HG02840 (cell line): ENCODE results near the gene ADGRL3.

Source experiments
- ATAC-seq: cut with Tn5 transposase; IDR thresholded peaks from one replicate; pipeline ENCODE4 v1.9.1; 2021; ENCODE audit warnings: mild to moderate bottlenecking, moderate library complexity, moderate number of reproducible peaks; ENCODE audit not compliant: unreplicated experiment, low FRiP score

Gene ADGRL3

DNA sequence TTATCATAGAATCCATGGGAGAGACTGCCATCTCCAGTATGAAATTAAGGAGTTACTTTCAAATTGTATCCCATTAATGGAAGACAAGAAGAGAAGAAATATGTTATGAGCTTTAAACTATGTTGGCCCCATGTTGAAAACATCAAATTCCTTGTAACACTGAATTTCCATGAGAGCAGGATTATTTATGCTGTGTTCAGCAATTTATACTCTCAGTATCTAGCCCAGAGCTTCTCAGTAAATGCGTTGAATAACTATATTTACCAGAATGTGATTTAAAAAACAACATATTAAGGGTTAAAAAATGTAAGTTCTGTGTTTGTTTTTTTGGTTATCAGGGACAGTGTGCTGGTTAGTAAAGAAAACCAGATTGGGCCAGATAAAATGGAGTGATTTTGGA, 74.2 kb downstream of the ADGRL3 start:
- ATAC-seq = no peak

DNA sequence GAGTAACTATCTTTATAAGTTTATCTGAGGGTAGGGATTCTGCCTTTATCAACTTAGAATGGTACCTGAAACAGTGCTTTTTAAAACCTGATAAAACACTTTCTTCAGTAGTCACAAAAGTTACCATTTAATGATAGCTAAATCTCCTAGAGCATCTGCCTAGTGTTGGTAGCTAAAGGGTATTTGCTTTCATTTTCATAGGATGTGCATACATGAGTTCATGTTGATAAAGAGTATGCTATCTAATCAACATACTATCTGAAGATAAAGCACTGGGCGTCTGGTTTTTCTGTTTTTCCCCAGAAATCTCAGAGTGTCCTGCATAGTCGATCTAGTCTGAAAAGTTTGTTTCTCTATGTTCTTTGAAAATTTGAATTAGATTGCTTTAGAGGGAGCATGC, 75.1 kb downstream of the ADGRL3 start:
- no peak for ATAC-seq

DNA sequence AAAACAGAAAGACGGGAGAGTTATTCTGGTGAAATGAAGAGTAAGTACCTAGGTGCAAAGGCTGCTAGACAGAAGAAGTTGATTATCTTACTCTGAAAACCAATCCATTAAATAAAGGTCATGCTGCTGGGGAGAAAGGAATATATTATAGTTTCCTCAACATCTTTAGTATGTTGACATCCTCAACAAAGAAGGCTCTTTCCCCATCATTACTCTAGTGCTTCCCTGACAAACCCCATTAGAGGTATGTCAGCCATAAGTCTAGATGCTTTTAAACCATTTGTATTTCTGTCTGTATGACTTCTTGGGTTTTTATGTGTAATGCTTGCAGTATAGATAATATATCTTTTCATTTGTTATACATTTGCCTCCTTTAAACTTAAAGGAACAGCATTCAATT, 75.9 kb downstream of the ADGRL3 start:
- no peak for ATAC-seq

DNA sequence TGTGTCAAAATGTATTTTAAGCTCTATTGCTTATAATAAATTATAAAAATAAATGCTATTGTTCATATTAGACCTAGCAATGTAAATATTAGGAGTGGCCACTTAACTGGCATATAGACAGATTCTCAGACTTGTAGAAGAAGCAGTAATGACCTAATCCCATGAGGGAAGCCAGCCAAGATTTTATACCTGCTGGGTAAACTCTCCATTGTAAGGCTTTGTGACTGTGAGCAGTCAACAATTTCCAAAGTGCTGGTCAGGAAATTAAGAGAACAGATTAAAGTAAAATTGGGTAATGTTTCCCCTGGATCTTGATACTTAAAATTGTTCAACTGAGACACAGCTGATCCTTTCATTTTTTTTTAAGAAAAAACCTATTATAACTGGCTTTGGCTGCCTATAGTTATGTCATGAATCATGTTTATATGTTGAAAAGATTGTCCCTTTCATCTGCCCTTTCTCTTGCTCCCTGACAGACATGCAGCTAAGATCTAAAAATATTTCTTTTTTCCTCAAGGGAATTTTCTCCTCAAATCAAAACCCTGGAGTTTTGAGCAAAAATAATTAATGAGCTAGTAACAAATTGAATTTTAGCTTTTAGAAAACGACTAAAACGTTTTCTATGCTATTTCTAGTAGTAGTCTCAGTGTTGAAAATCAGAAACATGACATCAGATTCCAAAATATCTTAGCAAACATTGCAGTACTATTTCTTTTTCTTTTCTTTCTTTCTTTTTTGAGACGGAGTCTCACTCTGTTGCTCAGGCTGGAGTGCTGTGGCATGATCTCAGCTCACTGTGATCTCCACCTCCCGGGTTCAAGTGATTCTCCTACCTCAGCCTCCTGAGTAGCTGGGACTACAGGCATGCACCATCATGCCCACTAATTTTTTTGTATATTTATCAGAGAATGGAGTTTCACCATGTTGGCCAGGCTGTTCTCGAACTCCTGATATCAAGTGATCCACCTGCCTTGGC, 77.9 kb downstream of the ADGRL3 start:
- ATAC-seq = no peak

DNA sequence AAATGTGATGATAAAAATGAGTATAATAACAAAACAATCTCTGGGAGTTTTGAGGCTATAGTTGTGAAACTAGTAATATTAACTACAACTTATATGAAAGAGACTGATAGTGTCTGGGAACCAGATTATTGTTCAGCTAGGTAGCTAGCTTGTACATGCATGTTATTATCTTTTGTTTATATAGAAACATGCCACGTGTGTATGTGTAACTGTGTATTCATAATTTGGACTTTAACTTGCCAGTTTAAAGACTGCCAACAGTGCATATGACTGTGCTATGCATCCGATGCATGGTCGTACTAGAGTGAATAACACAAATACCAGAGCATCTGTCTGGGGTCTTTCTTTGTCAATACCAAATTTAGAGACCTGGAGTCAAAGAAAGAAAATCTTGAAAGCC, 92.2 kb downstream of the ADGRL3 start:
- ATAC-seq = no peak

DNA sequence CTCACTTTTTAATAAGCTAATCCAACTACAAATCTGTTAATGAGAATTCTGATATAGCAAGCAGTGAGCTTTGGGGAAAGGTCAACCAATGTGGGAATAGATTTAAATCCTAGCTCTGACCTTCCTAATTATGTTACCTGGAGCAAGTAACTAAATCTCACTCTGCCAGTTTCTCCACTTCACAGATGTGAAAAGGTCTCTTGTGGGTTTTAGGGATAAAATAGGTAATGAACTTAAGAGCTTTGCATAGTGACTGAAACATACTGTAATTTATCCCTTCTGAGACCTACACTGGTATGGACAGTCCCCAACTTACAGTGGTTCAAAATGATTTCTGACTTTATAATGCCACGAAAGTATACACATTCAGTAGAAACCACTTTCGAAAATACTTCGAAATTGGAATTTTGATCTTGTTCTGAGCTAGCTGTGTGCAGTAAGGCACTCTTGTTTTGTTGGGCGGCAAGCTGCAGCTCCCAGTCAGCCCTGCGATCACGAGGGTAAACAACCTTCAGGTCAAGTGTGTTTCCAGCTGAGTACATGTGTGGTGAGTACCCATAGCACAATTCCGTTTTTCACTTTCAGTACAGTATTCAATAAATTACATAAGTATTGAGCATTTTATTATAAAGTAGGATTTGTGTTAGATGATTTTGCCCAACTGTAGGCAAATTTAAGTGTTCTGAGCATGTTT, 93.7 kb downstream of the ADGRL3 start:
- ATAC-seq = no peak

DNA sequence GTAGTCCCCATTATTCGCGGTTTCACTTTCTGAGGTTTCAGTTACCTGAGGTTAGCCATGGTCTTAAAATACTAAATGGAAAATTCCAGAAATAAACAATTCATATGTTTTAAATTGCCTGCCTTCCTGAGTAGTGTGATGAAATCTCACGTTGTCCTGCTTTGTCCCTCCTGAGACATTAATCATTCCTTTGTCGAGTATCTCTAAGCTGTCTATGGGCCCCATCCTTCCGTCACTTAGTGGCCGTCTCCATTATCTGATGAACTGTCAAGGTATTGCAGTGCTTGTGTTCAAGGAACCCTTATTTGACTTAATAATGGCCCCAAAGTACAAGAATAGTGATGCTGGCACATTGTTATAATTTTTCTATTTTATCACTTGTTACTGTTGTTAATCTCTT, 94.8 kb downstream of the ADGRL3 start:
- no peak for ATAC-seq

DNA sequence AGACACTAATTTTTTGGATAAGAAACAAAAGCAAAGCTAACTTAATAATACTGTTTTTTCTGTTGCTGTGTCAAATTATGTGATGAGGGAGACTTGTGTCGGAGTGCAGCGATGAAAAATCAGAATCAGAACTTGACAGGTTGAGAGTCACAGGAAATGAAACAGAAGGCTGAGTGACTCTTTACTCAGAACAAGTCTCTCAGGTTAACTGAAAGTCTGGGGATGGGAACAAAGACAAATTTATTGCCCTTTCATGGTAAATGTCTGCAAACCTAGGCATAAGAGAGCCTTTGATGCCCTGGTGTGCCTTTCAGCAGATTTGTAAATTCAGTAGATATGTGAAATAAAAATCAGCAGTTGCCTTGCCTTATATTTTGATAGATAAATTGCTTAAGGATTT, 96.0 kb downstream of the ADGRL3 start:
- no peak for ATAC-seq

DNA sequence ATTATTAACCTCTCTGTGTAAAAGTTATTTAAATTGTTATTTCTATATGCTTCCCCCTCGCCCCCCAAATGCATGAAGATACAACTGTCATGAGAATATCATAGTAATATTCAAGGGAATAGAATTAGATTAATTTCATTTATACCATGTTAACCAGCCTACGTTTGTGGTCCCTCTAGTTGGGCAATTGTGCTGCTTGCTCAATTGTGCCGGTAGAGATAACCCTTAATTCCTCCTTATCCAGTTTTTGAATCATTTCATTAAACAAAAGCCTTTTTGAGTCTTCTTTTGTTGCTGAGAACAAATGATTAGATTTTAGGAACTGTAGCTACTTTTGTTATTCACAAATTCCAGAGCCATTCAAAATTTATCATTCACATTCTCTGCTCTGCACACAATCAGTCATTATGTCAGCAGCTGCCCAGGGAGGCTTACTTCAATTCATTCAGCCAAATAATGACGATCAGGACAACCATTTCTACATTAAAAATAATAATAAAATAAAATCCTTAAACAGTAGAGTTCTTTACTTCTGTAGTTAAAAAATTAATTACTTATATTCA, 98.1 kb downstream of the ADGRL3 start:
- no peak for ATAC-seq

DNA sequence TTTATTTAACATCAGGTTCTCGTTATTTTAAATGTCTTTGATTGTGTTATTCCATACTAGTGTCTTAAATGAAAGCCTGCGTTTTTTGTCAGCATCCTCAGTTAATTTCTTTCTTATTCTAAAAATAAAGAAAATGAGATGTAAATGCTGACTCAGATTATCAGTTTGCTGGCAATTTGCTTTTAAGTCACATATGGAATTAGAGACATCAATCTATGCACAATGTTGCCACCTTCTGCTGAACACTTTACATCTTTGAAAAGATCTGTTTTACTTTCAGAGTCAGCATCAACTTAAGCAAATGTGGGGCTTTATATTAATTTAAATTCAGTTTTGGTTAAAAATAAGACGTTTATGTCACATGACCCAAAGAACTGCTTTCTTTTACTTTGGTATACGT, 99.2 kb downstream of the ADGRL3 start:
- ATAC-seq = no peak

DNA sequence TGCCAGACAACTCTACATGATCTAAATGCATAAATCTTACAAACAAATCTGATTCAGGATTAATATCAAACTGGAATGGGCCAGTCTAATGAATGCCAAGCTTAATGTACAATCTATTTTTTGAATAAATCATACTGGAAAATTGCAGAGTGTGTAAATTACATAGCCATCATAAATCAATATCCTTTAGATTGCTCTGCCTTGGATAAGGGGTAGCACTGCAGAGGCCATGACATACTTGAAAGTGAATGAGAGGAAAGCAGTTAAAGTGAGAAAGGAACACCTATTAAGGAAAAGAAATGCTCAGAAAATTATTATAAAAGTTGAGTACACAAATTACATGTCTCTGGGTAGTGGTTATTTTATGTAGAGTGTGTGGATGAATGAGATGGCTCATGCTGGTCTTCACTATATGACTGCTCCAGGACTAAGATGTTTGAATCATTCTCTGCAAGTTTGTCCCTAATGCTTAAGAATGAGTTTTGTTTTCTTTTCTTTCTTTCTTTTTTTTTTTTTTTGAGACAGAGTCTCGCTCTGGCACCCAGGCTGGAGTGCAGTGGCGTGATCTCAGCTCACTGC, 100.2 kb downstream of the ADGRL3 start:
- ATAC-seq = no peak

DNA sequence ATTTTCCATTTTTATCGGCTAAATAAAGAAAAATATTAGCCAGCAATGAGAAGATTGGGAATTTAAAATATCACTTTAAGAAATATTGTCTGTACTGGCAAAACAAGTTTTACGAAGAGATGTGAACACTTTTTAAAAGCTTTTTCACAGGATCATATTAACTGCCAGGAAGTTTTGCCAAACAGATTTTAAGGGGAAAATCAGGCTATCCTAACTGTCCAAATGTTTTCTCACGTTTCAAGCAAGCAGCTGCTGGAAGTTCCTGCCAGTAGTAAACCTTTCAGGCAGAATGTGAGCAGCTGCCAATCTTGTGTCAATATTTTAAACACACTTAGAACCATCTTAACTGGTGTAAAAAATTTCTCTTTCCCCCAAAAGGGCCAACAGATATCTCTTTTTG, 101.1 kb downstream of the ADGRL3 start:
- no peak for ATAC-seq

DNA sequence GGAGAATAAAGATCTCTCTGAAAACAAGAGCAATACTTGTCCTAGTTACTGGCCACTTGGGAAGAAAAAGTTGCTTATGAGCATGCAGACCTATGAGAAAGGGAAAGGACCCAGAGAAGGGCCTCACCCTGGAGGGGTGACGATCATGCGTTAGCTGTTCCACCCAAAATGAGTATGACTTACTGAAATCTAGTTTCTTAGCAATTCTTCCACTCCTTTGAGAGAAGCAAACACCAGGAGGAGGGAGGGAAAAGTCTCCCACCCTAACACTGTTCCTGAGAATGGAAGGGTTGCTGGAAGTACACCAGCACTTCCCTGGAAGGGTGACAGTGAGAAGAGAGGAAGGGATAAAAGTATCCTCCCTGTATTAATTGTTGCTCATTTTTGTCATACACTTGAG, 107.9 kb downstream of the ADGRL3 start:
- ATAC-seq = no peak

DNA sequence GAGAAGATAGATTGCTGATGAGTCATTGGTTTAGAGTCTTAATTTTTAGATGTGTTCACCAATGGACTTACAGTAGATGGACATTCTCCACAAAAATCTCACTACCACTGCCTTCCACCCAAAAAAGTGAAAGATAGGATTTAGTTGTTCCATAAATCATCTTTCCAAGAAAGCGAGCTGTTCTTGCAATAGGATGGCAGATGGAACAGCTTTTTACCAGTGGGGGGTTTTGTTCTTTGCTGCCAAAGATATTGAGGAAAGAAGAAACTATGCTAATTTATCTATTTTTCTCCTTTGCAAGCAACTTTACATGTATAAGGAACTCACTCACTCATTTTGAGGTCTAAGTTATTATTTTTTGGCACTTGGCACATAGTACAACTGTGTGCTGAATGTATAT, 109.5 kb downstream of the ADGRL3 start:
- ATAC-seq = no peak

DNA sequence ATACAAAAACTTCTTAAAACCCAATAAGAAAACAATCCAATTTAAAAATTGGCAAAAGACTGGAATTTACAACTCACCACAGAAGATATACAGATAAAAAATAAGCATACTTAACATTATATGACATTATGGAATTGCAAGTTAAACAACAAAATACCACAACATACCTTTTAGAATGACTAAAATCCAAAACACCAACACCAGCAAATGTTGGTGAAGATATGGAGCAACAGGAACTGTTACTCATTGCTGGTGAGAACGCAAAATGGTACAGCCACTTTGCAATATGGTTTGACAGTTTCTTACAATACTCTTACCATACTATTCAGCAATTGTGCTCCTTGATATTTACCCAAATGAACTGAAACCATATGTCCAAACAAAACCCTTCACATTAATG, 112.4 kb downstream of the ADGRL3 start:
- no peak for ATAC-seq

DNA sequence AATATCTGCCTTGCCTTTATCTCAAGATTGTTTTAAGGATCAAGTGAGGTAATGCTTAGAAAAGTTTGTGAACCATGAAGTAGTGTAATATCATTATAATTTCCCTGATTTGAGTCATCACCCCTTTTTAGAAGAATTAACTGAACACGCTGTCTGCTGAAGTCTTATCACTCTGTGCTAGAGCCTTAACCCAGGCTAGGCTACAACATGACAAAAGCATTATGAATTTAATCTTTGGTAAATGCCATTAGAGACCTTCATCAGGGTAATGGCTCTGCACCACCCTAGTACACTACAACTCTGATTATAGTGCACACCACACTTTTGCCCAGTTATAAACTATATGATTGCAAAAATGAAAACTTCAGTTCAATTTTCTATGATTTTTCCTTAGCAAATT, 118.3 kb downstream of the ADGRL3 start:
- ATAC-seq = no peak

DNA sequence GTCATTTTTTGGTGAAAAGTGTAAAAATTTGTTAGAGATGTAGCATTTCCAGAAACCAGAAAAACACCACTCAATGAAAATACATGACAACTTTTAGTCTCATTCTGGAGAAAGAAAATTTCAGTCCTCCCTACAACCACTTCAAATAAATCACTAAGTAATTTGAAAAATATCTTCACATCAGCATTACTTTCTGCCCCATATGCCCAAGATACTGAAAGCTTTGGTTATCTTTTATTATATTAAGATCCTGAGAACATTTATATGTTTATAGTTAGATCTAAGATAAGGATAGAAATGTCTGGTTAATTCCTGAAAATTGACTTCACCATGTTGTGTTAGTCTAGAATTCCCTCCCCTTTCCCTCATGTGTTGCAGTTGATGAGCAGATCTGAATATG, 119.0 kb downstream of the ADGRL3 start:
- no peak for ATAC-seq

DNA sequence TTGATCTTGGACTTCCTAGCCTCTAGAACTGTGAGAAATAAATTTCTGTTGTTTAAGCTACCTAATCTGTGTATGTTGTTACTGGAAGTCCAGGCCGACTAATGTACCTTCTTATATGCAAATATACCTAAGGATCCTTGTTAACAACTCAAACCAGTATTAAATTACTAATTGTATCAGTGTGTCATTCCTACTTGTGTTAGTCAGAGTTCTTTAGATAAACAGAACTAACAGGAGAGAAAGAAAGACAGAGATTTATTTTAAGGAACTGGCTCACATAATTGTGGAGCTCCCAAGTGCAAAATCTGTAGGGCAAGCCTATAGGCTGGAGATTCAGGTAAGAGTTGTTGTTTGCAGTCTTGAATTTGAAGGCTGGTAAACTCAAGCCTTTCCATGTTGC, 120.0 kb downstream of the ADGRL3 start:
- no peak for ATAC-seq

DNA sequence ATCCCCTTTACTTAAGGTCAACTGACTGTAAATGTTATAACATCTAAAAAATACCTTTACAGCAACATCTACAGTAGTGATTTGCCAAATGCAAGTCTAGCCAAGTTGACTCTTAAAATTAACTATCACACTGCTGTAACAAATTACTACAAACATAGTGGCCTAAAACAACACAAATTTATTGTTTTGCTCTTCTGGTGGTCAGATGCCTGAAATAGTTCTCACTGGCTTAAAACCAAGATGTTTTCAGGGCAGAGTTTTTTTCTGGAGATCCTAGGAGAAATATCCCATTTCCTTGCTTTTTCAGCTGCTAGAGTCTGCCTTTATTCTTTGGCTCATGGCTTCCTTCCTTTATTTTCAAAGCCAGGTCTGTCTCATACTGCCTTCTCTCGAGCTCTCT, 120.5 kb downstream of the ADGRL3 start:
- ATAC-seq = no peak

DNA sequence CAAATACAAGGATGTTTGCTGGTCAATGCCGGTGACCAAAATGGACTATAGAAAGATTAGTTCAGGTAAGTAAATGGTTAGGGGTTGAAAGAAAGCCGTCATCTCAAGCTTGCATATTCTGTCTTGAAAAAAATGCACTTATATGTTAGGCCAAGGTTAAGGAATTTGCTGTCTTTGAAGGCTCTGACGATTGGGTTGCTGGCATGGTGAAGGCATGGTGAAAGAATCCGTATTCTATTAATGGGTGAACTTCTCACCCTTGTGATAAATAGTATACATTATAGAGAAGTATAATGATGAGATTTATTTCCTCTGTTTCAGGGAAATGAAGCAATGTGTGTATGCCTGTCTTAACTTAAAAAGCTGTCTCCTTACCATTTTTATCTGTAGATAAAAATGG, 132.6 kb downstream of the ADGRL3 start:
- ATAC-seq = no peak

DNA sequence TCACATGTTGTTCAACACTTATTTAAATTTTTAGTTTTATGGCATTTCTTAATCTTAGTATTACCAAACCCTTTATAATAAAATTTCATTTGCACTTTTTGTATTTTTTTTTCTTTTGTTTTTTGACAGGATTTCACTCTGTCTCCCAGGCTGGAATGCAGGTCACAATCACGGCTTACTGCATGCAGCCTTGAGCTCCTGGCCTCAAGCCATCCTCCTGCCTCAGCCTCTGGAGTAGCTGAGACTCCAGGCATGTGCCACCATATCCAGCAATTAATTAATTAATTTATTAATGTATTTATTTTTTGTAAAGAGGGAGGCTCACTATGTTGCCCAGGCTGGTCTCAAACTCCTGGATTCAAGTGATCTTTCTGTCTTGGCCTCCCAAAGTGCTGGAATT, 133.4 kb downstream of the ADGRL3 start:
- ATAC-seq = no peak
